MM.1S (cell line): ENCODE measurements around the gene SMCO1.

Experiments used
- EZH2 ChIP-seq: fragments of 300-600 bp; sonication (generic); optimal IDR thresholded peaks from 2 replicates; pipeline ENCODE3; 2017; ENCODE audit warnings: low read depth, mild to moderate bottlenecking, antibody characterized with exemption, low read length, mixed read lengths
- TF ChIP-seq, protein P1 (sequence below): fragments of 300-600 bp; sonication (generic); IDR thresholded peaks from 2 replicates; pipeline ENCODE4 v1.5.1; 2016; ENCODE audit warnings: antibody characterized with exemption, low read length, mixed read lengths

DNA sequence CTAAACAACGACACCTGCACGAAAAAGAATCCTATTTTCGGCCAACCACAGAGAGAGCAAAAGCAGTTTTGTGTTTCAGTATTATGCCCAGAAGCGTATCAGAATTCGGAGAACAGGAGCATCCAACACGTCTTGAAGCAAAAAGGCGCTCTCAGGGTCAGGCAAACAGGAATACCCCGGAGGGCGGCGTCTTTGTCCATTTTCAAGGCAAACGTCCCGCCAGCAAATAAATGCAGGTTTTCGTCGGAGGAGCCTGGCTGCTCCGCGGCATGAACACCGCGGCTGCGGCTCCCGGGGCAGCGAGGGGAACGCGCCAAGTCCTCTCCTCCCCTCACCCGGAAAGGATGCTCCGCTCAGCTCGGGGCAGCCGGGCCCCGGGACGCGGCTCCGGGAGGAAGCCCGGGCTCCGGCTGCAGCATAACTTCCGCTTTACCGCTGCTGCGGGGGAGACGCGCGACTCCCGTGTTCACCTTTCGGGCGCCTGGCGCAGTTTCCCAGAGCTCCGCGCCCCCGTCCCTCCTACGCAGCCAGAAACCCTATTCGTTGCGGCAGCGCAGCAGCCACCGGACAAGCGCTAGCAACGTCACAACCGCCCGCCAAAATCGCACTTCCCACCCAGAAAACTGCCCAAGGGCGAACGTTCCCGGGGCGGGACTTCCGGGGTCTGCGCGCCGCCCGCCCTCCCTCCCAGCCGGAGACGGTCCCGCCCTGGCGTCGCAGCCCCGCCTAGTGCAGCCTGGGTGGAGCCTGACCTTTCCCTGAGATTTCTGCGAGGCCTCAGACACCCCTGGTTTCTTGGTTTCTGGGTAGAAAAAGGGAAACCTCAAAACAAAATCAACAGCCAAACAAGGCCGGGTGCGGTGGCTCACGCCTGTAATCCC, 11.7 kb downstream of the SMCO1 start, which contains the start of gene RNF168:
- TF ChIP-seq, protein P1, sequence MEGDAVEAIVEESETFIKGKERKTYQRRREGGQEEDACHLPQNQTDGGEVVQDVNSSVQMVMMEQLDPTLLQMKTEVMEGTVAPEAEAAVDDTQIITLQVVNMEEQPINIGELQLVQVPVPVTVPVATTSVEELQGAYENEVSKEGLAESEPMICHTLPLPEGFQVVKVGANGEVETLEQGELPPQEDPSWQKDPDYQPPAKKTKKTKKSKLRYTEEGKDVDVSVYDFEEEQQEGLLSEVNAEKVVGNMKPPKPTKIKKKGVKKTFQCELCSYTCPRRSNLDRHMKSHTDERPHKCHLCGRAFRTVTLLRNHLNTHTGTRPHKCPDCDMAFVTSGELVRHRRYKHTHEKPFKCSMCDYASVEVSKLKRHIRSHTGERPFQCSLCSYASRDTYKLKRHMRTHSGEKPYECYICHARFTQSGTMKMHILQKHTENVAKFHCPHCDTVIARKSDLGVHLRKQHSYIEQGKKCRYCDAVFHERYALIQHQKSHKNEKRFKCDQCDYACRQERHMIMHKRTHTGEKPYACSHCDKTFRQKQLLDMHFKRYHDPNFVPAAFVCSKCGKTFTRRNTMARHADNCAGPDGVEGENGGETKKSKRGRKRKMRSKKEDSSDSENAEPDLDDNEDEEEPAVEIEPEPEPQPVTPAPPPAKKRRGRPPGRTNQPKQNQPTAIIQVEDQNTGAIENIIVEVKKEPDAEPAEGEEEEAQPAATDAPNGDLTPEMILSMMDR: no peak
- TF ChIP-seq EZH2: no peak
